Measurements from ENCODE around the gene NAGLU.
"Not testable (repeated sequence)": the region's sequence is repeated elsewhere in the genome, so short reads cannot be mapped to it uniquely, and the experiment has no call there.

Gene NAGLU

DNA sequence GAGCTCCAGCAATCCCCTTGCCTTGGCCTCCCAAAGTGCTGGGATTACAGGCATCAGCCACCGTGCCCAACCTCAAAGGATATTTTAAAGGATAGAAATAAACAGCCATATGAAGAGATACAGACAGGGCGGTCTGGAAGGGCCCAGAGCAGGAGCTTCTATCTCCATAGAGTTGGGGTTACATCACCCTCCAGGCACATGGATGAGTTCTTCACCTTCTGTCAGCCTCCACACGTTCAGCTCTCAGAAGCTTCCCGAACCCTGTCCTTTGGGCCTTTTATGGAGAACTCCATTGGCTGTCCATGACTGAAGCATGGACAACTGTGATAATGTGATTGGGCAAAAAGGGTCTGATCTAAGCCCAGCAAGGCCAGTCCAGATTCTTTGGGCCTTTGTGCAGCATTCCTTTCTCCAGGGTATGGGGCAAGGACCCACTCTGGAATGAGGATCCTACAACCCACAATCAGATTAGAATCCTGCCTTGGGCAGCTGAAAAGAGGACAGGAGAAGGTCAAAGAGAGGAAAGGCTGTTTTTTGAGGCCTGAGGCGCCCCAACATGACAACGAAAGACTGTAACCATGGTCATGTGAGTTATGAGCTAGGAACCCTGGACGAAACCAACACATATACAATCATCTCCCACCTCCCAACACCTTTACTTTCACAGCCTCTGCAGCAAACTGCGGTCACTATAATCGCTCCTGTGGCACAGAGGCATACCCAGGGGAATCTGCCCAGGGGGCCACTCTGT is 9.9 kb downstream of the NAGLU start:
- DNase-seq, result not testable (repeated sequence)

DNA sequence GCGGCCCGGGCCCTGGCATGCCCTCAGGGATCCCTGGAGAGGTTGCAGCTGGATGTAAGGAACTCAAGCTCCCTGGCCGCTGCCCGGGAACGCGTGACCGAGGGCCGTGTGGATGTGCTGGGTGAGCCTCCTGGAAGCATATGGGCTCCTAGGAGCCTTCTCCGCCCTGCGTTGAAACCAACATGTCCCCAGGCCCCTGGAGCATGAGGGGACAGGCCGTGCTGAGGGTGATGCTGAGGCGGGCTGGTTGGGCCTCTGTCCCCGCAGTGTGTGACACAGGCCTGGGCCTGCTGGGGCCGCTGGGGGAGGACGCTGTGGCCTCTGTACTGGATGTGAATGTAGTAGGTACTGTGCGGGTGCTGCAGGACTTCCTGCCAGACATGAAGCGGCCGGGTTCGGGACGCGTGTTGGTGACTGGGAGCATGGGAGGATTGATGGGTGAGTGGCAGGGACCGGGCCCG is 11.0 kb downstream of the NAGLU start:
- DNase-seq, result no peak

DNA sequence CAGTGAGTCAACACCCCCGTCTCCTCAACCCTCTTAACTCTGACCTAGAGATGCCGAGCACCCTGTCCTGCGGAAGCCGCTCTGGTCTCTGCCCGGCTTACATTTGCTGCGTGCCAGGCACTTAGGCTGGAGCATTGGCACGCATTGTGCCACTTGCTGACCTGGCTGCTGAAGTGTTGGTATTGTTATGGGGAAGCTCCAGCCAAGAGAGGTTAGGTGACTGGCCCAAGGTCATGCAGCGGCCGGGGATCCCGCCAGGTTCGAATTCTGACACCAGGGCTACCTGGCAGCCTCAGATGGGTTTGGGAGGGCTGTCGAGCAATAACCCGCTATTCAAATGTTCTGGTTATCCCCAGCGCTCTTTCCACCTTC is 11.6 kb downstream of the NAGLU start:
- no peak for DNase-seq

DNA sequence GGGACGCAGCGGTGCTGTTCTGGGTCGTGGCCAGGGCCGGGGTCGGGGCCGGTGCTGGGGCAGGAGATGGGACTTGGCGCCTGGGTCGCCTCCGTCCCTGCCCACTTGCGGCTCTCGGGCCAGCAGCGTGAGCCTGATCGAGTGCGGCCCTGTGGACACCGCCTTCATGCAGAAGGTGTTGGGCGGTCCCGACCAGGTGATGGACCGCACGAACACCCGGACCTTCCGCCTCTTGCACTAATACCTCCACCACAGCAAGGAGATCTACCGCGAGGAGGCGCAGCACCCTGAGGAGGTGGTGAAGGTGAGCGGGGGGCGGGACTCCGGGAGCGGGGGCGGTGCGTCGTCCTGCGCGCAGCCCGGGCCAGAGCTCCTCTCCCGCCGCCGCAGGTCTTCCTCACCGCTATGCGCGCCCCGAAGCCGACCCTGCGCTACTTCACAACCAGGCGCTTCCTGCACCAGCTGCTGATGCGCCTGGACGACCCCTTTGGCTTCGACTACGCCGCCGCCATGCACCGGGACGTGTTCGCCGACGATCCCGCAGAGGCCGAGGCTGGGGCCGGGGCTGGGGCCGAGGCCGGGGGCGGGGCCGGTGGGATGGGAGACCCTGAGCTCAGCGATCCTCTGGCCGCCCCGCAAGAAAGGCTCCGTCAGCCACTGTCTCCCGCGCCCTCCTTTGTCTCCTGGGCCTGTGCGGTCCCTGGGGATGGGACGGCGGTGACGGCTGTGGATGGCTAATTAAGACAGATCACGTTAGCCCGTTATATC is 12.2 kb downstream of the NAGLU start:
- peak; percentile 75 for DNase-seq

DNA sequence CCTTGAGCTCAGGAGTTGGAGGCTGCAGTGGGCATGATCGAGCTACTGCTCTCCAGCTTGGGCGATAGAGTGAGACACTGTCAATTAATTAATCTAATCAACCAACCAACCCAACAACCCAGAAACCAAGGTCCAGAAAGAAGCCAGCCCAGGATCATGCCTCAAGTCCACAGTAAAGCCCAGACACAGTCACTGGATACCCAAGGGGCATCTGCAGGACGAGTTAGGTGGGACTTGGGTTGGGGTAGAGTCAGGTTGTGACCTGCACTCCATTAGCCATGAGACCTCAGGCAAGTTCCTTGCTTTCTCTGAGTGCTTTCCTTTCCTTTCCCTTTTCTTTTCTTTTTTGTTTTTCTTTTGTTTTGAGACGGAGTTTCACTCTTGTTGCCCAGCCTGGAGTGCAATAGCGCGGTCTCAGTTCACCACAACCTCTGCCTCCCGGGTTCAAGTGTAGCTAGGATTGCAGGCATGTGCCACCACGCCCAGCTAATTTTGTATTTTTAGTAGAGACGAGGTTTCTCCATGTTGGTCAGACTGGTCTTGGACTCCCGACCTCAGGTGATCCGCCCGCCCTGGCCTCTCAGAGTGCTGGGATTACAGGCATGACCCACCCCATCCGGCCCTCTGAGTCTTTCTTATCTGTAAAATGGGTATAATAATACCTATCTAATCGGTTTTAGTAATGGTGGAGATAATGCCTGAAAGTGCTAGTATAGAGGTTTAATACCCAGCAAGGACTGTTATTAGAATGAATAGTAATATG is 13.1 kb downstream of the NAGLU start:
- no peak for DNase-seq

DNA sequence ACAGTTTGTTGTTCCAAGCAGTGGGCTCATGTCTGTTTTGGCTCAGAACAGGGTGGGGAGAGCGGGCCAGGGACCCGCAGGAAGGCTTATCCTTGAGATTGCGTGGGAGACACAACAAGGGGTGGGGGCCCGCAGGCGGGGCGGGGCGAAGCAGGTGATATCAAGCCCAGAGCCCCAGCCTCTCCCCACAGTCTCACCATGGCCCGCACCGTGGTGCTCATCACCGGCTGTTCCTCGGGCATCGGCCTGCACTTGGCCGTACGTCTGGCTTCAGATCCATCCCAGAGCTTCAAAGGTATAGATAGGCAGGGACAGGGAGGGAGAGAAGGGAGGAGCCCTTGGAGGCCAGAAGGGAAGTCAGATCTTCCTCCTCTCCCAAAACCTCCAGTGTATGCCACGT is 16.7 kb downstream of the NAGLU start, which contains the start of gene HSD17B1:
Gene HSD17B1, plus strand, starts transcription at position 188 of the 400 bp plus-strand sequence. Its CDS starts 11 bp downstream, at position 199.
- not testable (repeated sequence) for DNase-seq

DNA sequence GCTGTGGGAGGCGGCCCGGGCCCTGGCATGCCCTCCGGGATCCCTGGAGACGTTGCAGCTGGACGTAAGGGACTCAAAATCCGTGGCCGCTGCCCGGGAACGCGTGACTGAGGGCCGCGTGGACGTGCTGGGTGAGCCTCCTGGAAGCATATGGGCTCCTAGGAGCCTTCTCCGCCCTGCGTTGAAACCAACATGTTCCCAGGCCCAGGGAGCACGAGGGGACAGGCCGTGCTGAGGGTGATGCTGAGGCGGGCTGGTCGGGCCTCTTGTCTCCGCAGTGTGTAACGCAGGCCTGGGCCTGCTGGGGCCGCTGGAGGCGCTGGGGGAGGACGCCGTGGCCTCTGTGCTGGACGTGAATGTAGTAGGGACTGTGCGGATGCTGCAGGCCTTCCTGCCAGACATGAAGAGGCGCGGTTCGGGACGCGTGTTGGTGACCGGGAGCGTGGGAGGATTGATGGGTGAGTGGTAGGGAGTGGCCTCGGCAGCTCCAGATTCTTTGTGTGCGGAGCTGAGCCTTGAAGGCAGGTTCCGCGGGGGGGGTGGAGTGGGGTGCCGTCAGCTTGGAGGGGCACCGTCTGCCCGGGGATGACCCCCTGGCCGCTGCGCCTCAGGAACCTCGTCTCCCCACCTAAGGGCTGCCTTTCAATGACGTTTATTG is 17.2 kb downstream of the NAGLU start:
- no peak for DNase-seq

DNA sequence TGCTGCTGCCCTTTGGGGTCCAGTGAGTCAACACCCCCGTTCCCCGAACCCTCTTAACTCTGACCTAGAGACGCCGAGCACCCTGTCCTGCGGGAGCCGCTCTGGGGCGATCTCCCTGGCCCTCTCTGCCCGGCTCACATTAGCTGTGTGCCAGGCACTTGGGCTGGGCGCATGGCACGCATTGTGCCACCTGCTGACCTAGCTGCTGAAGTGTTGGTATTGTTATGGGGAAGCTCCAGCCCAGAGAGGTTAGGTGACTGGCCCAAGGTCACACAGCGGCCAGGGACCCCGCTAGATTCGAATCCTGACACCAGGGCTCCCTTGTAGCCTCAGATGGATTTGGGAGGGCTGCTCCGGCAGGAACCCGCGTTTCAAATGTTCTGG is 17.8 kb downstream of the NAGLU start:
- peak; percentile 16 for DNase-seq

DNA sequence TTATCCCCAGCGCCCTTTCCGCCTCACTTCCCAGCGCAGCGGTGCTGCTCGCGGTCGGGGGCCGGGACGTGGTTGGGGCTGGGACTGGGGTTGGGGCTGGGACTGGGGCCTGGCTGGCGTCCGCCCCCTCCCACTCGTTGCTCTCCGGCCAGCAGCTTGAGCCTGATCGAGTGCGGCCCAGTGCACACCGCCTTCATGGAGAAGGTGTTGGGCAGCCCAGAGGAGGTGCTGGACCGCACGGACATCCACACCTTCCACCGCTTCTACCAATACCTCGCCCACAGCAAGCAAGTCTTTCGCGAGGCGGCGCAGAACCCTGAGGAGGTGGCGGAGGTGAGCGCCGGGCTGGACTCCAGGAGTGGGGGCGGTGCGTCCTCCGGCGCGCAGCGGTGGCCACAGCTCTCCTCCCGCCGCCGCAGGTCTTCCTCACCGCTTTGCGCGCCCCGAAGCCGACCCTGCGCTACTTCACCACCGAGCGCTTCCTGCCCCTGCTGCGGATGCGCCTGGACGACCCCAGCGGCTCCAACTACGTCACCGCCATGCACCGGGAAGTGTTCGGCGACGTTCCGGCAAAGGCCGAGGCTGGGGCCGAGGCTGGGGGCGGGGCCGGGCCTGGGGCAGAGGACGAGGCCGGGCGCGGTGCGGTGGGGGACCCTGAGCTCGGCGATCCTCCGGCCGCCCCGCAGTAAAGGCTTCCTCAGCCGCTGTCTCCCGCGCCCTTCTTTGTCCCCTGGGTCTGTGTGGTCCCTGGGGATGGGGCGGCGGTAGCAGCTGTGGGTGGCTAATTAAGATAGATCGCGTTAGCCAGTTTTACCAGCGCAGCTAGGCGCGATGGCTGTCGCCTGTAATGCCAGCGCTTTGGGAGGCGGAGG is 18.4 kb downstream of the NAGLU start:
- peak; percentile 66 for DNase-seq

DNA sequence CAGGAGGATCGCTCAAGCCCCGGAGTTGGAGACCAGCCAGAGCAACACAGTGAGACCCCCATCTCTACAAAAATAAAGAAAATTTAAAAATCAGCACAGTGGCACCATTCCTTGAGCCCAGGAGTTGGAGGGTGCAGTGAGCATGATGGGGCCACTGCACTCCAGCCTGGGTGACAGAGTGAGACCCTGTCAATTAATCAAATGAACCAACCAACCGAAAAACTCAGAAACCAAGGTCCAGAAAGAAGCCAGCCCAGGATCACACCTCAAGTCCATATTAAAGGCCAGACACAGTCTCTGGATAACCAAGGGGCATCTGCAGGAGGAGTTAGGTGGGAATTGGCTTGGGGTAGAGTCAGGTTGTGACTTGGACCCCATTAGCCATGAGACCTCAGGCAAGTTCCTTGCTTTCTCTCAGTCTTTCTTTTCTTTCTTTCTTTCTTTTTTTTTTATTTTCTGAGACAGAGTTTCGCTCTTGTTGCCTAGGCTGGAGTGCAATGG is 19.1 kb downstream of the NAGLU start:
- DNase-seq, result no peak

DNA sequence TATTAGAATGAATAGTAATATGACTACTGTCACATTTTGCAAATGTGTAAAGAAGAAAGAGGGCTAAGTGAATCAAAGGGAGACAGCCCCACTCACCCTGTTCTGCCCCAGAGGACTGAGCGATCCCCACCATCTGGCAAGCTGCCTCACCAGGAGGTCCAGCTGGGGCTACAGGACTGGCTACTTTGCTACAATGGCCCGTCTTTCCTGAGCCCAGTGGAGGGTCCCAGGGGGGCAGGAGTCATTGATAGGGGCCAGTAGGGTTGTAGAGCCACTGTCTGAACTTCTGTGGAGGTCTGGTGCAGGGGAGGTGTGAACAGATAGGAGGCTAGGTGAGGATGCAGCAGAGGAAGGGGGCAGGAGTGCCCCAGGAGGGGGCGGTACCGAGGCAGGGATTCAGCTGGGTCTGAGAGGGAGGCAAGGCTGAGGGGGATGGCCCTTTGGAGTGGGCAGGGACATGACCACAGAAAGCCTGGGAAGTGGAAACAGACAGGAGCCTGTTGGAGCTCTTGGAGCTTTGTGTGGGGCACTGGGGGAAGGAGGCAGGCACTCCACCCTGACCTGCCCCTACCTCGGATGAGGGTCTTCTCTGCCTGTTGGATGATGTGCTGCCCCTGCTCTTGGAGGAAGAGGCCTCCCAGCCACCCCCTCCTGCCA is 20.0 kb downstream of the NAGLU start:
- not testable (repeated sequence) for DNase-seq

DNA sequence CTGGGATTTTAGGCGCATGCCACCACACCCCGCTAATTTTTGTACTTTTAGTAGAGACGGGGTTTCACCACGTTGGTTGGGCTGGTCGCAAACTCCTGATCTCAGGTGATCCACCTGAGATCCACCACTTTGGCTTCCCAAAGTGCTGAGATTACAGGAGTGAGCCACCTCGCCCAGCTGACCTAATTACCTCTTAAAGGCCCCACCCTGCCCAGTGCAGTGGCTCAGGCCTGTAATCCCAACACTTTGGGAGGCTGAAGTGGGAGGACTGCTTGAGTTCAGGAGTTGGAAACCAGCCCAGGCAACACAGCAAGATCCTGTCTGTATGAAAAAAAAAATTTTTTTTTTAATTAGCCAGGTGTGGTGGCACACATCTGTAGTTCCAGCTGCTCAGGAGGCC is 23.0 kb downstream of the NAGLU start:
- DNase-seq, result no peak

DNA sequence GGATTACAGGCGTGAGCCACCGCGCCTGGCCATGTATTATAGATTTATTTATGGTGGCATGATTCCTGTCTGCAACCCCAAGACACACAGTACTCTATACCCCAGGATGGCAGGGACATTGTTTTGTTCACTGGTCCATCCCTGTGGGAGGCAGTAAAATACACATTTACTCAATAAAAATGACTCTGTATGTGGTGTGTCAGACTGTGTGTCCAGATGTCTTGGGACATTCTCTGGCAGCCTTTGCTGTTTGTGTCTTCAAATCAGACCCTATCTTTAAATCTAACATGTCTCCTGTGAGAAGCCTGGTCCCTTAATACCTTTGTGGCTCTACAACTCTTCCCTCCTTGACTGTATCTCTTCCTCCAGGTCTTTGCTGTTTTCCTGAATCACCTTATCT is 24.2 kb downstream of the NAGLU start:
- no peak for DNase-seq

DNA sequence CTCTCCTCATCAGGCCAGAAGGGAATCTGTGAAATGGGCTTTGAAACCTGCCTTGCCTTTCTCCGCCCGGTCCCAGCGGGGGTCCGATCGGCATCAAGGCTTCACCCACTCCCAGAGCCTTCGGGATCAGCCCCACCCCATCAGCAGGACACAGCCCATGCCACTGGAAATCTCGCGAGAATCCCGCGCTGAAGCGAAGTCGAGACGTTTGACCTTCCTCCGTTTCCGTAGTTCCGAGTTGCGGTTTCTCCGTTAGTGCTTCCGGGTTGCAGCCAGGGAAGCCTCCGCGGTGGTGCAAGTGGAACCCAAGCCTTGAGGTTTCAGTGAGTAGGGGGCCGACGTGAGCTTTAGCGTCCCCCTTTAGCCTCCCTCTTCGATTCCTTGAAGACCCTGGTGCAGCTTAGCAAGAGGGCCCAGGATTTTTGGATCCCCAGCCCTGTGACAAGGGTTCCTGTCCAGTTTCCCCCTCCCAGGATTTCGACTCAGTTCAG is 25.9 kb downstream of the NAGLU start, which contains the start of gene COASY:
Gene COASY, plus strand, starts transcription at position 252 of the 491 bp plus-strand sequence. CDS start 475 bp downstream, outside the sequence.
- DNase-seq, result peak; percentile 90

DNA sequence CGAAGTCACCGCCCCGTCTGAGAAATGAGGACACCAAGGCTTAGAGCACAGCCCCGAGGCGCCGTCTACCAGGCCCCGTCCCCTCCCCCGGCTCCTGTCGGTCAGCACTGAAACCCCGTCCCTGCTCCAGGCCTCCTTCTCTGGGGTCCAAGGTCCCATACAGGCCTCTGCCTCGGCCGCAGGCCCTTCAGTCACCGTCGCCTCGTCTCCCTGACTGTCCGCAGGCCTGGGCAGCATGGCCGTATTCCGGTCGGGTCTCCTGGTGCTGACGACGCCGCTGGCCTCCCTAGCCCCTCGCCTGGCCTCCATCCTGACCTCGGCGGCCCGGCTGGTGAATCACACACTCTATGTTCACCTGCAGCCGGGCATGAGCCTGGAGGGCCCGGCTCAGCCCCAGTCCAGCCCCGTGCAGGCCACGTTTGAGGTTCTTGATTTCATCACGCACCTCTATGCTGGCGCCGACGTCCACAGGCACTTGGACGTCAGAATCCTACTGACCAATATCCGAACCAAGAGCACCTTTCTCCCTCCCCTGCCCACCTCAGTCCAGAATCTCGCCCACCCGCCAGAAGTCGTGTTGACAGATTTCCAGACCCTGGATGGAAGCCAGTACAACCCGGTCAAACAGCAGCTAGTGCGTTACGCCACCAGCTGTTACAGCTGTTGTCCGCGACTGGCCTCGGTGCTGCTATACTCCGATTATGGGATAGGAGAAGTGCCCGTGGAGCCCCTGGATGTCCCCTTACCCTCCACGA is 26.5 kb downstream of the NAGLU start:
- DNase-seq, result no peak

DNA sequence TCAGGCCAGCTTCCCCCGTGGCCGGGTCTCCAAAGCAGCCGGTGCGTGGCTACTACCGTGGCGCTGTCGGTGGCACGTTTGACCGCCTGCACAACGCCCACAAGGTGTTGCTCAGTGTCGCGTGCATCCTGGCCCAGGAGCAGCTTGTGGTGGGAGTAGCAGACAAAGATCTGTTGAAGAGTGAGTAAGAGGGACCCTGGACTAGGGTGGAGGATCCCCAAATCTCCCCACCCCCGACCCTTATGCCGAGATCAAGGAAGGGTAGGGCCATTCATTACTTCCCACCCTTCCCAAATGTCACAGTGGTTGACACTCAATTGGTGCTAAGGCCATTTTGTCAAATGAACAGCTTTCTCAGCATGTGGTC is 27.1 kb downstream of the NAGLU start:
- no peak for DNase-seq

DNA sequence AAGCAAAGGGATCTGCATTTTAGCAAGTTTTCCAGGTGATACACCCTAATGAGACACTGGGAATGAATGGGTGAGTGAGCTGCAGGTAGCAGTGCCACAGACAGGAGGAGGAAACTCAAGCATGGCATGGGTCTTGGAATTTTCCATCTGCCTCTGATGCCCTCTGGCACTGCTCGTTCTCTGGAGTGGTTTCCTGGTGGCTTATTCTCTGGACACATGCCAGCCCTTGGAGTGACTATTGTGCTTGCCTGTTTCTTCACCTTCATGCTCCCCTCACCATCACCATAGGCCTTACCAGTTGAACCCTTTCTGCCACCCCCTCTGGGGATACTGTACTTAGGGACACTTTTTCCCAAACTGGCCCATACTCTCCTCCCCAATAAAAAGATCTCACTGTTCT is 27.5 kb downstream of the NAGLU start:
- DNase-seq, result no peak

DNA sequence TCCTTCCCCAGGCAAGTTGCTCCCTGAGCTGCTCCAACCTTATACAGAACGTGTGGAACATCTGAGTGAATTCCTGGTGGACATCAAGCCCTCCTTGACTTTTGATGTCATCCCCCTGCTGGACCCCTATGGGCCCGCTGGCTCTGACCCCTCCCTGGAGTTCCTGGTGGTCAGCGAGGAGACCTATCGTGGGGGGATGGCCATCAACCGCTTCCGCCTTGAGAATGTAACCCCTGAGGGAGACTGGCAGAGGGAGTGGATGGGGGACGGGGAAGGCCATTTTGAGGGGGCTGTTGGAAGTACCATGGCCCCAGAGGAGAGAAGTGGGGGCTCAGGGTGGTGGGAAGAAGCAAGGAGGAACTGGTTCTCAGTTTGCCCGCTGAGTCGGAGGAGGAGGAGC is 27.9 kb downstream of the NAGLU start:
- DNase-seq, result no peak

DNA sequence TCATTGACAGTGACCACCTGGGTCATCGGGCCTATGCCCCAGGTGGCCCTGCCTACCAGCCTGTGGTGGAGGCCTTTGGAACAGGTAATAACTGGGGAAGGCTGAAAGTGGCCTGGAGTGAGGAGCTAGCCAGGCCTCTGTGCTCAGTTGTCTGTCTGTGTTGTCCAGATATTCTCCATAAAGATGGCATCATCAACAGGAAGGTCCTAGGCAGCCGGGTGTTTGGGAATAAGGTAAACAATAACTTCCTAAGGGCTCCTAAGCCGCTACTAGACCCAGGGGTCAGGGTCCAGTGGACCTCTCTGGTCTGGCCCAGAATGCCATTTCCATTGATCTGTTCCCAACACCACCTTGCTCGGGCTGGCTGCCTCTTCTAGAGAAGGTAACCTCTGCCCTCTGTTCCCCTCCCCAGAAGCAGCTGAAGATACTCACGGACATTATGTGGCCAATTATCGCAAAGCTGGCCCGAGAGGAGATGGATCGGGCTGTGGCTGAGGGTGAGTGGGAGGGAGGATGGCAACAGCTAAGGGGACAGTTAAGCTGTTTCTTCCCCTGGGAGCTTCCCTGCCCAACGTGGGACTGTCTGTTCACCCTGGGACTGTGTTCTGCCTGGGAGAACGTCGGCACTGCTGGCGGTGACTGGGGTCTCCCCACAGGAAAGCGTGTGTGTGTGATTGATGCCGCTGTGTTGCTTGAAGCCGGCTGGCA is 28.9 kb downstream of the NAGLU start:
- DNase-seq, result no peak

All from stimulated activated naive CD4-positive, alpha-beta T cell treated with Interleukin-2 at 50 U/mL for 16 hours (primary cell).